GM12875 (cell line): ENCODE results near the gene EGFLAM.

Experiments used
- H3K4me3 ChIP-seq: one replicate; pipeline ENCODE4 v1.5.1; 2011; ENCODE audit warnings: low read depth, low read length, control low read depth
- CTCF ChIP-seq: IDR thresholded peaks from 2 replicates; pipeline ENCODE4 v1.5.1; 2011; ENCODE audit warnings: low read depth, mild to moderate bottlenecking, control low read depth, inconsistent platforms, low read length, moderate library complexity, borderline replicate concordance; ENCODE audit not compliant: insufficient read depth

EGFLAM gene

GRCh38 chr5:38396766-38397165 lies 138.4 kb downstream of the EGFLAM start:
- no peak for TF ChIP-seq CTCF

GRCh38 chr5:38400365-38400764 lies 142.0 kb downstream of the EGFLAM start:
- no peak for TF ChIP-seq CTCF
- no peak overlapping the region for H3K4me3 ChIP-seq

More at GRCh38 chr5:38396766-38397165, 138.4 kb downstream of the EGFLAM start:
- H3K4me3 ChIP-seq = no peak overlapping the region

GRCh38 chr5:38401145-38401544 lies 142.8 kb downstream of the EGFLAM start:
- no peak overlapping the region for H3K4me3 ChIP-seq
- TF ChIP-seq CTCF = no peak

- TF ChIP-seq CTCF = no peak
- no peak overlapping the region for H3K4me3 ChIP-seq
Measured at GRCh38 chr5:38403406-38403805, 145.0 kb downstream of the EGFLAM start.

- no peak overlapping the region for H3K4me3 ChIP-seq
- no peak for TF ChIP-seq CTCF
Measured at GRCh38 chr5:38403877-38404635, 145.7 kb downstream of the EGFLAM start.

- H3K4me3 ChIP-seq = no peak overlapping the region
- TF ChIP-seq CTCF = peak; percentile 25; the same call in 1 of the 2 replicates
Measured at GRCh38 chr5:38404667-38405276, 146.4 kb downstream of the EGFLAM start.
